Measurements from ENCODE around the gene KANSL3. TPM values are rescaled to one million over a fixed set of nuclear protein-coding genes. Genes with fewer than 3 reads are reported as not detected.
A peak's percentile ranks its signal among the peaks of the same experiment; 100 is the strongest.

KANSL3 gene
- total and polyA plus RNA-seq, 2 experiments from 2014 or later = 8.9 to 31.4 TPM

GRCh38 chr2:96579422-96579821 lies 58.7 kb downstream of the KANSL3 start:
- Mint-ChIP-seq H3K4me3 (no peak overlapping the region), H3K9me3 (no peaks in the 10 kb centered on the region), H3K27me3 (ENCODE audit: insufficient read depth, low read depth, poor library complexity) (no peaks in the 10 kb centered on the region), H3K36me3 (ENCODE audit: low read depth) (no peaks in the 10 kb centered on the region), H3K4me1 (no peaks in the 10 kb centered on the region), H3K27ac (no peak overlapping the region)
- Histone ChIP-seq H3K27ac (ENCODE audit: low read depth) (no peak overlapping the region), H3K4me1 (ENCODE audit: insufficient read depth) (no peaks in the 10 kb centered on the region), H3K9me2 (ENCODE audit: insufficient read depth) (0 out of 2 replicates have a peak, but pooled peaks cover 3% of the 10 kb centered on the region), H3K36me3 (ENCODE audit: insufficient read depth) (no peaks in the 10 kb centered on the region), H2AFZ (no peak overlapping the region), H4K20me1 (replicated peaks; ENCODE audit: insufficient read depth) (no peaks in the 10 kb centered on the region), H3K79me2 (replicated peaks; ENCODE audit: insufficient read depth) (no peaks in the 10 kb centered on the region), H3K4me3 (no peak overlapping the region), H3K27me3 (ENCODE audit: insufficient read depth) (no peaks in the 10 kb centered on the region), H3F3A (replicated peaks; ENCODE audit: low read depth) (no peaks in the 10 kb centered on the region), H3K4me2 (no peak overlapping the region)
- ATAC-seq (peak; percentile 77), DNase-seq (ENCODE audit: low spot score) (peak; percentile 34)
- TF ChIP-seq CTCF (conservative IDR thresholded peaks at IDR 0.05; ENCODE audit: low read depth in 2 of 2) = 0 out of 4 replicates have a peak, but pooled peaks of 1 of the 2 experiments have one; percentile 20
- no peak for TF ChIP-seq ZNF114 (CRISPR knock-in tag; IDR thresholded peaks at IDR 0.05)
- TF ChIP-seq ZNF462 (CRISPR knock-in tag; IDR thresholded peaks at IDR 0.05) = no peak

- H3F3A ChIP-seq (replicated peaks; ENCODE audit: low read depth) = no peaks in the 10 kb centered on the region
- no peaks in the 10 kb centered on the region for H4K20me1 ChIP-seq (replicated peaks; ENCODE audit: insufficient read depth)
- H3K4me3 Mint-ChIP-seq = no peak overlapping the region
- no peaks in the 10 kb centered on the region for H3K79me2 ChIP-seq (replicated peaks; ENCODE audit: insufficient read depth)
- H3K27ac Mint-ChIP-seq = no peak overlapping the region
- H3K9me3 Mint-ChIP-seq = no peaks in the 10 kb centered on the region
- H3K36me3 Mint-ChIP-seq (ENCODE audit: low read depth) = no peaks in the 10 kb centered on the region
- no peaks in the 10 kb centered on the region for H3K4me1 ChIP-seq (ENCODE audit: insufficient read depth)
- no peak overlapping the region for H3K4me3 ChIP-seq
- H3K27me3 ChIP-seq (ENCODE audit: insufficient read depth) = no peaks in the 10 kb centered on the region
- no peak for ATAC-seq
- H3K4me2 ChIP-seq = no peak overlapping the region
- no peak for DNase-seq (ENCODE audit: low spot score)
- 0 out of 2 replicates have a peak, but pooled peaks cover 3% of the 10 kb centered on the region for H3K9me2 ChIP-seq (ENCODE audit: insufficient read depth)
- no peak overlapping the region for H3K27ac ChIP-seq (ENCODE audit: low read depth)
- H3K27me3 Mint-ChIP-seq (ENCODE audit: insufficient read depth, low read depth, poor library complexity) = no peaks in the 10 kb centered on the region
- no peak overlapping the region for H2AFZ ChIP-seq
- H3K36me3 ChIP-seq (ENCODE audit: insufficient read depth) = no peaks in the 10 kb centered on the region
- H3K4me1 Mint-ChIP-seq = no peaks in the 10 kb centered on the region
- no peak for TF ChIP-seq JUNB (IDR thresholded peaks at IDR 0.05; ENCODE audit: unreplicated experiment)
- no peak for TF ChIP-seq NANOG (IDR thresholded peaks at IDR 0.05; ENCODE audit: borderline replicate concordance)
- TF ChIP-seq REST (IDR thresholded peaks at IDR 0.05; ENCODE audit: unreplicated experiment) = no peak
- TF ChIP-seq ZNF331 (CRISPR knock-in tag; IDR thresholded peaks at IDR 0.05; ENCODE audit: low read depth) = no peak
- no peak for TF ChIP-seq STAT1 (IDR thresholded peaks at IDR 0.05; ENCODE audit: unreplicated experiment)
- no peak for TF ChIP-seq EZH2 (IDR thresholded peaks at IDR 0.05; ENCODE audit: low read depth, unreplicated experiment)
- TF ChIP-seq CREB1 (CRISPR knock-in tag; IDR thresholded peaks at IDR 0.05; ENCODE audit: low read depth) = no peak
- TF ChIP-seq POLR2AphosphoS5 (IDR thresholded peaks at IDR 0.05; ENCODE audit: low read depth) = no peak
These were observed 59.4 kb downstream of the KANSL3 start for GRCh38 chr2:96578731-96579130.
